Measurements from ENCODE around the gene GLP1R.

- TF ChIP-seq POLR2A (IDR thresholded peaks at IDR 0.05), result no peak
- TF ChIP-seq, protein P1, sequence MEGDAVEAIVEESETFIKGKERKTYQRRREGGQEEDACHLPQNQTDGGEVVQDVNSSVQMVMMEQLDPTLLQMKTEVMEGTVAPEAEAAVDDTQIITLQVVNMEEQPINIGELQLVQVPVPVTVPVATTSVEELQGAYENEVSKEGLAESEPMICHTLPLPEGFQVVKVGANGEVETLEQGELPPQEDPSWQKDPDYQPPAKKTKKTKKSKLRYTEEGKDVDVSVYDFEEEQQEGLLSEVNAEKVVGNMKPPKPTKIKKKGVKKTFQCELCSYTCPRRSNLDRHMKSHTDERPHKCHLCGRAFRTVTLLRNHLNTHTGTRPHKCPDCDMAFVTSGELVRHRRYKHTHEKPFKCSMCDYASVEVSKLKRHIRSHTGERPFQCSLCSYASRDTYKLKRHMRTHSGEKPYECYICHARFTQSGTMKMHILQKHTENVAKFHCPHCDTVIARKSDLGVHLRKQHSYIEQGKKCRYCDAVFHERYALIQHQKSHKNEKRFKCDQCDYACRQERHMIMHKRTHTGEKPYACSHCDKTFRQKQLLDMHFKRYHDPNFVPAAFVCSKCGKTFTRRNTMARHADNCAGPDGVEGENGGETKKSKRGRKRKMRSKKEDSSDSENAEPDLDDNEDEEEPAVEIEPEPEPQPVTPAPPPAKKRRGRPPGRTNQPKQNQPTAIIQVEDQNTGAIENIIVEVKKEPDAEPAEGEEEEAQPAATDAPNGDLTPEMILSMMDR (IDR thresholded peaks at IDR 0.05), result no peak
Measured at GRCh38 chr6:39113788-39114187, 65.2 kb downstream of the GLP1R start.

Data from Peyer's patch (tissue), 4 donors.